Stomach (tissue), 4 donors: ENCODE data around the gene DGKA.
A peak's percentile ranks its signal among the peaks of the same experiment; 100 is the strongest.

ENCODE experiments used
- POLR2AphosphoS5 ChIP-seq, 3 donors: sonication (generic); formaldehyde crosslinking; IDR thresholded peaks; one replicate each; pipeline ENCODE4 v1.6.1; 2016; ENCODE audit warnings: antibody characterized with exemption in 3 of 3
- TF ChIP-seq, protein P1 (sequence below), 7 experiments: fragments of 450-650 bp in 4 of 7; fragments of 200-600 bp in 3 of 7; sonication (generic) in 3 of 7; IDR thresholded peaks; one replicate each; pipeline ENCODE4 v1.5.1; 2016 to 2019; ENCODE audit warnings: antibody characterized with exemption in 7 of 7, control low read depth in 2 of 7, mild to moderate bottlenecking in 1 of 7

DNA sequence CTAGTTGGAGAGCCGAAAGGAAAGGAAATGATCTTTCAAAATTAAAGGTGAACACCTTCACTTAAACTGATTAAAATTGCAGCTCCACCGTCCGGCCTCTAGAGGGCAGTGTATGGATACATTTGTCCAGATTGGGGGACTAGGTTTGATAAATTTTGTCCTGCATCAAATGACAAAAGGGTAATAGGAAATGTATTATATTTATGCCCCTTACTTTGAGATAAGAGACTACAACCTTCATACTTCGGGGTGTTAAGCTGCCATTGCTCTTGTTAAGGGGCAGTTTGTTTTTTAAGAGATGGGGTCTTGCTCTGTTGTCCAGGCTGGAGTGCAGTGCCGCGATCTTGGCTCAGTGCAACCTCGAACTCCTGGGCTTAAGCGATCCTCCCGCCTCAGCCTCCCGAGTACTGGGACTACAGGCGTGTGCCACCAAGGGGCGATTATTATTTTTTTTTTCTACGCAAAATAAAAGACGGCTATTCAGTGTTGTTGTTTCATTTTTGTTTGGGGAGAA lies 65.3 kb downstream of the DGKA start:
- peak in 1 of 3 donors; percentile 23 for TF ChIP-seq POLR2AphosphoS5 (IDR thresholded peaks at IDR 0.05)
- TF ChIP-seq, protein P1, sequence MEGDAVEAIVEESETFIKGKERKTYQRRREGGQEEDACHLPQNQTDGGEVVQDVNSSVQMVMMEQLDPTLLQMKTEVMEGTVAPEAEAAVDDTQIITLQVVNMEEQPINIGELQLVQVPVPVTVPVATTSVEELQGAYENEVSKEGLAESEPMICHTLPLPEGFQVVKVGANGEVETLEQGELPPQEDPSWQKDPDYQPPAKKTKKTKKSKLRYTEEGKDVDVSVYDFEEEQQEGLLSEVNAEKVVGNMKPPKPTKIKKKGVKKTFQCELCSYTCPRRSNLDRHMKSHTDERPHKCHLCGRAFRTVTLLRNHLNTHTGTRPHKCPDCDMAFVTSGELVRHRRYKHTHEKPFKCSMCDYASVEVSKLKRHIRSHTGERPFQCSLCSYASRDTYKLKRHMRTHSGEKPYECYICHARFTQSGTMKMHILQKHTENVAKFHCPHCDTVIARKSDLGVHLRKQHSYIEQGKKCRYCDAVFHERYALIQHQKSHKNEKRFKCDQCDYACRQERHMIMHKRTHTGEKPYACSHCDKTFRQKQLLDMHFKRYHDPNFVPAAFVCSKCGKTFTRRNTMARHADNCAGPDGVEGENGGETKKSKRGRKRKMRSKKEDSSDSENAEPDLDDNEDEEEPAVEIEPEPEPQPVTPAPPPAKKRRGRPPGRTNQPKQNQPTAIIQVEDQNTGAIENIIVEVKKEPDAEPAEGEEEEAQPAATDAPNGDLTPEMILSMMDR (IDR thresholded peaks at IDR 0.05): peak in 5 of 7 experiments; percentile 68 to 89 (median 84)
